Measurements from ENCODE around the gene TRANK1.

DNA sequence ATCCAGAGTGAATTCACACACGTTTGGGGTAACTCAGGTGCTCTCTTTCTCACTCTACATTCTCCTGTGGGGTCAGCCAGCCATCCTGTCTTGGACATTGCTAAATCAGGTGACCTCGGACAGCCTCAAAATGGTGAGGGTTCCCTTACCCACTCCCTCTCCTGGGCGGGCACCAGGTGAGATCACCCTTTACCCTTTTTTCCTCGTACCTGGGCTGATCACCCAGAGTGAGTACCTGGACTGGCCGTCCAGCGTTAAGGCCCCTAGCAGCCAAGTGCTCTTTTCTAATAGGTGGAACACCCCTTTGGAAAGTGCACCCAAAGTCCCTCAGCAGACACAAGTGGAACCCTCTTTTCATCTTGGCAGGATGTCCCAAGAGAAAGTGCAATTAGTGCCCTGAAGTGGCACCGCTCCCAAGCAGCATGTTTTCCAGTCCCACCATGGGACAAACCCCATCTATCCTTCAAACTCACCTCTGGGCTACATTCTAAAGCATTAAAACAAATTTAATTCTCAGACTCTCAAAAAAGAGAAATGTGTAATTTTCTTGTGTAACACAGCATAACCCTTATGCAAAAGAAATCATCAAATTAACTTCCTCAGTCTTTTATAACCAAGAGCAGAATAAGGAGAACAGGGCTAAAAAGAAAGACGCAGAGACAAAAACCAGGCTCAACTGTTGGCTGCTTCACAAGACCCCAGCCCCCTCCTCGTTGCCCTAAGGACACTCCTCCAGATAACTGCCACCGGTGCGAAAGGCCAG, 20.7 kb downstream of the TRANK1 start:
- no peak for TF ChIP-seq POLR2A (IDR thresholded peaks at IDR 0.05)
- TF ChIP-seq, protein P1, sequence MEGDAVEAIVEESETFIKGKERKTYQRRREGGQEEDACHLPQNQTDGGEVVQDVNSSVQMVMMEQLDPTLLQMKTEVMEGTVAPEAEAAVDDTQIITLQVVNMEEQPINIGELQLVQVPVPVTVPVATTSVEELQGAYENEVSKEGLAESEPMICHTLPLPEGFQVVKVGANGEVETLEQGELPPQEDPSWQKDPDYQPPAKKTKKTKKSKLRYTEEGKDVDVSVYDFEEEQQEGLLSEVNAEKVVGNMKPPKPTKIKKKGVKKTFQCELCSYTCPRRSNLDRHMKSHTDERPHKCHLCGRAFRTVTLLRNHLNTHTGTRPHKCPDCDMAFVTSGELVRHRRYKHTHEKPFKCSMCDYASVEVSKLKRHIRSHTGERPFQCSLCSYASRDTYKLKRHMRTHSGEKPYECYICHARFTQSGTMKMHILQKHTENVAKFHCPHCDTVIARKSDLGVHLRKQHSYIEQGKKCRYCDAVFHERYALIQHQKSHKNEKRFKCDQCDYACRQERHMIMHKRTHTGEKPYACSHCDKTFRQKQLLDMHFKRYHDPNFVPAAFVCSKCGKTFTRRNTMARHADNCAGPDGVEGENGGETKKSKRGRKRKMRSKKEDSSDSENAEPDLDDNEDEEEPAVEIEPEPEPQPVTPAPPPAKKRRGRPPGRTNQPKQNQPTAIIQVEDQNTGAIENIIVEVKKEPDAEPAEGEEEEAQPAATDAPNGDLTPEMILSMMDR (IDR thresholded peaks at IDR 0.05) = no peak

All from heart left ventricle (tissue), 13 donors.